HG02870 (cell line): ENCODE results near the gene COX7C.
"Not testable (repeated sequence)": the region's sequence is repeated elsewhere in the genome, so short reads cannot be mapped to it uniquely, and the experiment has no call there.

Experiments
- ATAC-seq: cut with Tn5 transposase; IDR thresholded peaks from one replicate; pipeline ENCODE4 v1.9.1; 2021; ENCODE audit warnings: mild to moderate bottlenecking, moderate library complexity; ENCODE audit not compliant: unreplicated experiment

Gene COX7C, protein sequence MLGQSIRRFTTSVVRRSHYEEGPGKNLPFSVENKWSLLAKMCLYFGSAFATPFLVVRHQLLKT

DNA sequence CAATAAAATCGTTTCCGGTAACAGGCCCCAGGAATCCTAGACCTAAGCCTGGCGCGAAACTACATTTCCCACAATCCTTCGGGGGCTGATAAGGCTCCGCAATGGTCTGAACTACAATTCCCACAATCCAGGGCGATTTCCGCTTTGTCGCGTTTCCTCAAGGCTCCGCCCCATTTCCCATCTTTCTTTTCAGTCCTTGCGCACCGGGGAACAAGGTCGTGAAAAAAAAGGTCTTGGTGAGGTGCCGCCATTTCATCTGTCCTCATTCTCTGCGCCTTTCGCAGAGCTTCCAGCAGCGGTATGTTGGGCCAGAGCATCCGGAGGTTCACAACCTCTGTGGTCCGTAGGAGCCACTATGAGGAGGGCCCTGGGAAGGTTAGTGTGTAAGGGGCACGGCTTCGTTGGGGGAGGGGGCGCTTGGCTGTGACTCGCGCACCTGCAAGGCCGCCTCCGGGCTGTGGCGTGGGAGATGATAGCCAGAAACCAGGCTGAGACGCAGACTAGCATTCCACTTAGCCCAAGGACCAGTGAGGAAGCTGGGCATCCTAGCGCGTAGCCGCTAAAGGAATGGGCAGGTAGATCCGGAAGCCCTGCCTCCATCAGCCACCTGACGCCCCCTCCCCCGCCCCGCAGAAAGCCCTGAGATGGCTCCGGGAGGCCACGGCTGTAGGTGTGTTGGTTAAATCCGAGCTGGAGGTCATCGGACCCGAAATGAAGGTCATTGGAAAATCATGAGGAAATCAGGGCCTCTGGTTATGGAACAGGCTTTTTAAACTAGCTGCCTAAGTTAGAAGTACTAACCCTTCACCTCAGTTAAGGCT is at the start of gene COX7C:
Gene COX7C, plus strand, starts transcription at position 186 of the 821 bp plus-strand sequence. Its CDS starts 115 bp downstream, at position 301.
- peak; percentile 99 for ATAC-seq

DNA sequence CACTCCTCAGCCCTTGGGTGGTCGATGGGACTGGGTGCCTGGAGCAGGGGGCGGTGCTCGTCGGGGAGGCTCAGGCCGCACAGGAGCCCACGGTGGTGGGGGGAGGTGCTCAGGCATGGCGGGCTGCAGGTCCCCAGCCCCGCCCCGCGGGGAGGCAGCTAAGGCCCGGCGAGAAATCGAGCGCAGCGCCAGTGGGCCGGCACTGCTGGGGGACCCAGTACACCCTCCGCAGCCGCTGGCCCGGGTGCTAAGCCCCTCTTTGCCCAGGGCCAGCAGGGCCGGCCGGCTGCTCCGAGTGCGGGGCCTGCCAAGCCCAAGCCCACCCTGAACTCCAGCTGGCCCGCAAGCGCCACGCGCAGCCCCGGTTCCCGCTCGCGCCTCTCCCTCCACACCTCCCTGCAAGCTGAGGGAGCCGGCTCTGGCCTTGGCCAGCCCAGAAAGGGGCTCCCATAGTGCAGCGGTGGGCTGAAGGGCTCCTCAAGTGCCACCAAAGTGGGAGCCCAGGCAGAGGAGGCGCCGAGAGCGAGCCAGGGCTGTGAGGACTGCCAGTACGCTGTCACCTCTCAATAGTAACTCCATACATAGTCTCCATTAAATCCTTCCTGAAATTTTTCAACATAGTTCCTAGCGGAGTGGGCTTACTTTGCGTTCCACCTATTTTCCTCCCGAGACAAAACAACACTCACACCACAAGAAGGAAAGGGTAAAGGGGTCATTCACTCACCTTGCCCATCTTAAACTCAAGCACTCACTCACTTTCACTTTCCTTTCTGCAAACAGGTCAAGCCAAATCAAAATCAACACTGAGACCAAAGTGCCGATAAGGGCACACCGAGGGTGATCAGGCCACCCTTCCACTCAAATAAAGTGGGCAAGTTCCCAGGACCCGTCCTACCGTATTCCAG is 48.0 kb upstream of the COX7C start:
- not testable (repeated sequence) for ATAC-seq

DNA sequence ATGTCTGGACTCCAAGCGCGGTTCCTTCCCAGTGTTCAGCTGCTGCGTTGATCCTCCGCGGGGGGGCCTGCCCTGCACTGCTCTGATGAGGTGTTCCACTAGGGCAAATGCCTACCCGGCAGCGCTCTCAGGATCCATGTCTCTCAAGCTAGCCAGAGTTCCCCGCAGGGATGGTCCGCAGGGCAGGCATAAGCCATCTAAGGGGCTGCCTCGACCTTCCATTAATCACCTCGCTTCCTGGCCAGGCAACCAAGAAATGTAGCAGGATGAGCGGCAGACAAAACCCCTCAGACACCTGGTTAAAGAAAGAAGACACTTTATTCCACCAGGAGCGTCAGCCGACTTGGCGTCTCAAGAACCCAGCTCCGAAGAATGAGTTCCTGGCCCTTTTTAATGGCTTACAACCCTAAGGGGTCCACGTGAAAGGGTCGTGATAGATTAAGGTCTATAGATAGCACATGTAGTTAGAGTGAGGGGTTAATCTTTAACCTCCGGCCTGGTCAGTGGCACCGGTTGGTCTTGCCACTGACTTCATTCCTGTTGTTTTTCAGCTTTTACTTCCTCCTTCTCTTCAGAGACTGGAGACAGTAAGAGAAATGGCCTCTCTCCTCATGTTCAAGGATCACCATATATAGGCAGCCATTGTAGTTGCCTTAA is 47.2 kb upstream of the COX7C start:
- no peak for ATAC-seq

DNA sequence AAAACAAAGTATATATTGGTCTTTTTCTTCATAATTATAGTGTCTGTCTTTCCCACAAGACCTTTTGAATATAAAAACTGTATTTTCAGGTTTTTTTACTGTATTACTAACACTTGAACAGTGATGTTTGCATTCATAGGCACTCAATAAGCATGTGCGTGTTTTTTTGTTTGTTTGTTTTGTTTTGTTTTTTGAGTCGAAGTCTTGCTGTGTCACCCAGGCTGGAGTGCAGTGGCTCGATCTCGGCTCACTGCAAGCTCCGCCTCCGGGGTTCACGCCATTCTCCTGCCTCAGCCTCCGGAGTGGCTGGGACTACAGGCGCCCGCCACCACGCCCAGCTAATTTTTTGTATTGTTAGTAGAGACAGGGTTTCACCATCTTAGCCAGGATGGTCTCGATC is 46.6 kb upstream of the COX7C start:
- not testable (repeated sequence) for ATAC-seq

DNA sequence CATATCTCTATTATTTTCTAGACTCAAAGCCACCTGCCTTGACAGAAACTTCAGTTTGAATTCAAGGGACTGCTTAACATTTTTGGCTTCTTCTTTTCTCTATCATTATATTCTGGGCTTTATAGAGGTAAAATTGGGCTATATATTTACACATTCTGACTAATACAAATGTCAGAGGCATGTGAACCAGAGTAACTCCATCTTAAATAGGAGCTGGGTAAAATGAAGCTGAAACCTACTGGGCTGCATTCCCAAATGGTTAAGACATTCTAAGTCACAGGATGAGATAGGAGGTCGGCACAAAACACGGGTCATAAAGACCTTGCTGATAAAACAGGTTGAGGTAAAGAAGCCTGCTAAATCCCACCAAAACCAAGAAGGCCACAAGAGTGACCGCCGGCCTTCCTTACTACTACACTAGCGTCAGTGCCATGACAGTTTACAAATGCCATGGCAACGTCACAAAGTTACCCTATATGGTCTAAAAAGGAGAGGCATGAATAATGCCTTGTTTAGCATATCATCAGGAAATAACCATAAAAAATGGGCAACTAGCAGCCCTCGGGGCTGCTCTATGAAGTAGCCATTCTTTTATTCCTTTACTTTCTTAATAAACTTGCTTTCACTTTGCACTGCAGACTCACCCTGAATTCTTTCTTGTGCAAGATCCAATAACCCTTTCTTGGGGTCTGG is 44.8 kb upstream of the COX7C start:
- no peak for ATAC-seq

DNA sequence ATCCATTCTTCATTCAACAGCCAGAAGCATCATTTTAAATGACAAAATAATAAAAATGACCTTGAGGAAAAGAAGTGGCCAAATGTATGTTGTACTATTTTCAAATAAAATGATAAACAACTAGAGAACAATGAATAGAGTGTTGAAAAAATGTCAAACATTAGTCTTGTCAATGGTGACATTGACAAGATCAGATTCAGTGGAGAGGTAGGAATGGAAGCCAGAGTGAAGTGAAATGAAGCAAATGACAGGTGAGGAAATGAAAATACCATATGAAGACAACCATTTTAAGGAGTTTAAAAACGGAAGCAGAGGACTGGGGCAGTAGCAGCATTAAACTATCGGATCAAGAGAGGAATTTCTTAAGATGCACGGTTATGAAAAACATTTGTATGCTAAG is 38.2 kb upstream of the COX7C start:
- no peak for ATAC-seq

DNA sequence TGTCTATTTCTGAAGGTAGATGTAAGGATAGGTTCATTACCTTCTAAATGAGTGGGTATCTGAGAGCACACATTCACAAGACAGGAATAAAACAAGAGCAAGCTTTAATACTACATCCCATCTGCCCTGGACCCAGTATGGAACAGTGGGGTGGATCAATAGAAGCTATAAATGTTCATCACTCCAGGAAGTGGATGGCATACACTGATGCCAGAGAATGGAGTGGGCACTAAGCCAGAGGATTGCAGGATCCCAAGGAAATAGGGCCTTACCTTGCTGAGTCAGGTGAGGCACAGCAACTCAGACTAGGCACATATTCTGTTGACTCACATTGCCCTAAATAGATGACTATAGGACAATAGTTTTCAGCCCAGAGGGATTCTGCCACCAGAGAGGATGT is 21.3 kb upstream of the COX7C start:
- ATAC-seq: no peak

DNA sequence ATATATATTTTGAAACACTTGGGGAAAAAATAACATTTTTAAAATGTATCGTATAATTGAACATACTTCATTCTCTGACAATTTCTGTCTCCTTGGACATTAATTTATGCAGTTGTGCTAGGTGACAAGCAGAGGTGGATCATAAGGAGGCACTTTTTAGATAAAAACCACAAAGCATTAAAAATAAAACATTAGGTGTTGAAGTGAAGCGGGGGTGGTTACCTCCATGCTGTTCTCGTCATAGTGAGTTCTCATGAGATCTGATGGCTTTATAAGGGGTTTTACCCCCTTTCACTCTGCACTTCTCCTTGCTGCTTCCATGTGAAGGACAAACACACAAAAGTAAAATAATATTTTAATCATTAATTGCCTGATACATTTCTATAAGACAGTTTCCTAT is 11.9 kb upstream of the COX7C start:
- ATAC-seq: no peak

DNA sequence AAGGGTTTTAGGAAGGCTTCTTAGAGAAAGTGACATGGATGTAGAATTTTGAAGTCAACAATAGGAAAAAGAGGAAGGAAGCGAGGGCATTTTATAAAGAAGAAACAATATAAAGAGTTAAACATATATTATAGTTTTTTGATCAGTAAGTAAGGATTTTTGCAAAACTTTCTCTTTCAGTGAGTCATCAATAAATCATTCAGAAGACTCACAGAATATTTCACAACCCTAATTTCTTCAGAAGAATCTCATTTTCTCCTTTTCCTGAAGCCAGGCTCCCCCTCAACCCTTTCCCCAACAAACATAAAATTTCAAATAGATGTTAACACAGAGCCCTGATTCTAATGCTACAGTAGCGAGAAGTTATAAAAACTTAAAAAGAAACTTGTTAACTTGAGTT is 4.3 kb upstream of the COX7C start:
- ATAC-seq: no peak

DNA sequence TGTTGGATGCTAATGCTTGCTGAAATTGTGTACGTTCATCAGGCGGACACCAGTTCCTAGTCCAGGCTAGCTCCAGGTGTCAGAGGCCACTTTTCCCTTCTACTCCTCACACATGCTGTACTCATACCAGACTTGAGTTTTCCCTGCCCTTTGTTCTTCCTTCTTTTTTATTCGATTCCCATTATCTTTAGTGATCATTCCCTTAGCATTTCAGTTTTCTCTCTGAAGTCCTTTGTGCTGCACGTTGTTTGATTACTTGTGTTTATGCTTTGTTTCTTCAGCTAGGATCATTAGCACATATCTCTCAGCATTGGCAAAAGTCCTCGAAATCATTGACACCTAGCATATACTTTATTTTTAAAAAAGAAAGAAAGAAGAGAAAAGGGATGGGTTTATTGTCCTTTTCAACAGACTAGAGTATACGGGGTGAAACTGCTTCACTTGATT is 409 bp upstream of the COX7C start:
- no peak for ATAC-seq

DNA sequence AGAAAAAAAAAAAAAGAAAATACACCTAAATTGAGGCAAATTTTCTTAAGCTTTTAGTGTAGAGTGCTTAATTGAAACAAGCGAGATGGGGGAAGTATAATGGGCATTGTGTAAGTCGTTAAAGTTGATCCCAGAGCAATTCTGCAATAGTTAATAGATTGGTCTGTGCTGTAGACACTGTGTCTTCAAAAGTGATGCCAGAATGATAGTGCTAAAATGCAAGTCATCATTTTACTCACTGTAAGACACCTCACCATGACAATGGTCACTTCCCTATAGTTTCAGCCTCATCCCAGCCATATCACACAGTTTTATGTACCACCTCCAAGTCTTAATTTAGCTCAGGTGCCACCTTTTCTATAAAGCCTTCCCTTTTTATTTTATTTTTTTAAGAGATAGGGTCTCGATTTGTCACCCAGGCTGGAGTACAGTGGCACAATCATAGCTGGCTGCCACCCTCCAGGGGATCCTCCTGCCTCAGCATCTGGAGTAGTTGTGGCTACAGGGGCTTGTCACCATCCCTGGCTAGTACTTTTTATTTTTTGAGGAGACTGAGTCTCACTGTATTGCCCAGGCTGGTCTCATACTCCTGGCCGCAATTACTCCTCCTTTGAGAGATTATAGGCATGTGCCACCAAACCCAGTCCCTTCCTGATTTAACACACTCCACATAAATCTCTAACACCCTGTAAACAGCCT is 6.2 kb downstream of the COX7C start:
- ATAC-seq: no peak

DNA sequence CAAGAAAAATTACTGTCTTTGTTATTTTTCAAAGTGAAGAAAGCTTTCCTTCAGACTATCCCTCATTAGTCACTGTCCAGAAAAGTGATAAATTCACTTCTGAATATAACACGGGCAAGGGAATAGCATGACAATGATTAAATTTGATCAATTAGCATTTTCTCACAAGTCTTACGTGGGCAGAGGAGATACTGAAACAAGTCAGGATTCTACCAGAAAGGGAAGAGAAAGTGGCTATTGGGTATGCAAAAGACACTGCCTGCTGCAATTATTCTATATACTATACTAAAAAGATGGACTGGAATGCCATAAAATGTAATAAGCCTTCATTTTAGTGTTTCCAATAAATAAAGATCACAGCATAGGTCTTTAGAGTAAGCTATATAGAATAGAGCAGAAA is 7.4 kb downstream of the COX7C start:
- no peak for ATAC-seq

DNA sequence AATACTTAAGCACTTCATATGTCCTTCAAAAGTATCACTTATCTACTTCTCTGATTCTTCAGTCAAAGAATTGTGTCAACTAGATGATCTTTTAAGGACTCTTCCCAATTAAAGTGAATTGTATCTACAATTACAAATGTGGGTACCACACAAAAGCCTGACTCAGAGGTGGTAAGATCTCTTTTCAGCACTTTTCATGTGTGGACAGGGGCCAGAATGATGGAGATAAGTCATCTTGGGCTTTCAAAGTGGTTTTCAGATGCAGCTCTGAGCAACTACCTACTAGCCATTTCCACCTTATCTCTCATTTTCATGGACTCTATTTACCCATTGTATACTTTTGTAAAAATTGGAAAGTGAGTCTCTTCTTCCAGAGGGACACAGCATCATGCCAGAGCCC is 8.4 kb downstream of the COX7C start:
- no peak for ATAC-seq

DNA sequence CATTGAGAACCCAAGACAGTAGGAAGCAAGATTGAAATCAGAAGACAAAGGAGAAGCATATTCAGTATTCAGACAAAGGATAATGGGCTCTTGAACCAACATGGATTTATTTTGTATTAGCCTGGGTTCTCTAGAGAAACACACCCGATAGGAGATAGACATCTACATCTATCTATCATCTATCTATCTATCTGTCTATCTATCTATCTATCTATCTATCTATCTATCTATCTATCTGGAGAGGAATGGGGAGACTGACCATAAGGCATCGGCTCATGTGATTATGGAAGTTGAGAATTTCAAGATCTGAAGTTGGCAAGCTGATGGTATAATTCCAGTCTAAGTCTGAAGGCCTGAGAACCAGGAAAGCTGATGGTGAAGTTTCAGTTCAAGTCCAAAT is 13.4 kb downstream of the COX7C start:
- no peak for ATAC-seq

DNA sequence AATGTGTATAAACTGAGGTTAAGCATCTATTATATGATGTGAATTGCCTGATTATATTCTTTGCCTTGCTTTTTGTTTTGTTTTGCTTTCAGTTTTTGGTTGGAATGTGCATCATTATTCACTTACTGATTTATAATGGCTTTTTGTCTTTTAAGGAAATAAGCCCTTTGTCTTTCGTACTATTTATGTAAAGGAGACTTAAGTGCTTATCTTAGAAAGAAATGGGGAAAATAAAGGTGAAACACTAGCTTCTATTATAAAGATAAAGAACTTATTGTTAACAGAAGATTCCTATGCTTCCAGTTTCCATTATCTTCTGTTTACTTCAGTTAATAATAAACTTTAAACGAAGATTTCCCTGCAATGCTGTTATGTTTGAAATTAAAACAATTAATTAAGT is 23.3 kb downstream of the COX7C start:
- ATAC-seq: no peak

DNA sequence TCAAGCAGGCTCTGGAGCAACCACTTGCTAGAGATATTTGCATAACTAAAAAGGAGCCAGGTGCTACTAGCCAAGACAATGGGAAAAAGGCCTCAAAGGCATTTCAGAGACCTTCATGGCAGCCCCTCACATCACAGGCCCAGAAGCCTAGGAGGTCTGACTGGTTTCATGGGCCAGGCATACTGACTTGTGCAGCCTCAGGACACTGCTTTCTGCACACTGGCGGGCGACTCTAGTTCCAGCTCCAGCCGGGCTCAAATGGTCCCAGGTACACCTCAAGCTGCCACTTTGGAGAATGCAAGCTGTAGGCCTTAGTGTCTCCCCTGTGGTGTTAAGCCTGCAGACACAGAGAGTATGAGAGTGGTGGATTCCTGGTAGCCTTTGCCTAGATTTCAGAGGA is 27.1 kb downstream of the COX7C start:
- ATAC-seq: no peak

DNA sequence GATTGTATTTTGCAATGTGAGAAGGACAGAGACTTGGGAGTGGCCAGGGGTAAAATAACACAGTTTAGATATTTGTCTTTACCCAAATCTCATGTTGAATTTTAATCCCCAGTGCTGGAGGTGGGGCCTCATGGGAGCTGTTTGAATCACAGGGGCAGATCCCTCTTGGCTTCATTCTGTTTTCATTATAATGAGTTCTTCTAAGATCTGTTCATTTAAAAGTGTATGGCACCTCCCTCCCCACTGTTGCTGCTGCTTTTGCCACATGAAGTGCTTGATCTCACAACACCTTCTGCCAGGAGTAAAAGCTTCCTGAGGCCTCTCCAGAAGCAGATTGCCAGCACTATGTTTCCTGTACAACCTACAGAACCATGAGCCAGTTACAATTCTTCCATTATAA is 28.1 kb downstream of the COX7C start:
- no peak for ATAC-seq

DNA sequence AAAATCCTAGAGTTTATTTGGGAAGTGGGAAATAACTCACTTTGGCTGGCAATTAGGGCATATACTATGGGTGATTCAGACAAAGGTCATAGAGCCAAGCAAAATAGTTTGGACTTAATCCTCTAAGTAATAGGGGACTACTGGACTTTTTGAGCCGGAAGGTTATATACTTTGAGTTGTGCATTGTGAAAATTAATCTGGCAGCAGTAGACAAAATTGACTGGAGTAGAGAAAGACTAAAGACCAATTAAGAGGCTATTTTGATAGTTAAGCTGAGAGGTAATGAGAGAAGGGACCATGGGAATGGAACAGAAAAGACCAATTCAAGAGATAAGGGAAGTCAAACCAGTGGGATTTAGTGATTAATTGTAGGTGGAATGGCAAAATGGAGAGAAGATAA is 28.9 kb downstream of the COX7C start:
- no peak for ATAC-seq

DNA sequence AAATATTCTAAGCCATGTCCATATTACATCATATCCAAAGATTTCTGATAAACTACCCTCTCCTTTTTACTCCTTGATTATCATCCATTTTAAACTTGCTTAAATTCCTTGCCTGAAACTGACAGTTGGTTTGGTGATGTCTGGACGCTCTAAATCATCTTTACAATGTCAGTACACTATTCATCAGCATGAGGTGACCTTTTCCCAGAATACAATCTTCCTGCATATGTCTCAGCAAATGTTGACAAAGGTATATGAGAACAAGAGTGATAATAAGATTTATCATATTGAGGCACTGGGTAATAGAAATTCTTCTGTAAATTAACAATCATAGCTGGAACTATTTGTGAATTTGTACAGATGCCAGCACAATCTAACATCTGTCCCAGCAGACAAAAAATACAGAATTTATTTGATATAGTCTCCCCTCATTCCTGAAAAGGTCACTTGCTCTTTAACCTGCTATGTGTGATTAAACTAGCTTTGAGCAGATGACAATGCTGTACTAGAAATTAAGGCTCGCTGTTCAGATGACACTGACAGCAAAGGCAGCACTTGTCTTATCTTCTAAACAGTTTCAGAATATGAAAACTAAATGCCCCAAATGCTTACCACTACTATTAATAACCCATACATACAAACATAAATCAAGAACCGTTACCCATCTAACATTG is 32.2 kb downstream of the COX7C start:
- ATAC-seq: no peak

DNA sequence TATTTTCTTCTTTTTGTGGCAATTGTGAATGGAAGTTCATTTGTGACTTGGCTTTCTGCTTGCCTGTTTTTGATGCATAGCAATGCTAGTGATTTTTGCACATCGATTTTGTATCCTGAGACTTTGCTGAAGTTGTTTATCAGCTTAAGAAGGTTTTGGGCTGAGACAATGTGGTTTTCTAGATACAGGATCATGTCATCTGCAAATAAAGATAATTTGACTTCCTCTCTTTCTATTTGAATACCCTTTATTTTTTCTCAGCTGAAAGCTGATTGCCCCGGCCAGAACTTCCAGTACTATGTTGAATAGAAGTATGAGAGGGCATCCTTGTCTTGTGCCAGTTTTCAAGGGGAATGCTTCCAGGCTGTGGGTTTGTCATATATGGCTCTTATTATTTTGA is 43.0 kb downstream of the COX7C start:
- ATAC-seq: not testable (repeated sequence)
